NB4 (cell line): Measurements from ENCODE around the gene PDGFC.

Source experiments
- DNase-seq: peaks from one replicate; pipeline ENCODE4 v3.0.0; 2010; ENCODE audit warnings: low read depth
- H3K4me3 ChIP-seq: one replicate; pipeline ENCODE4 v1.5.1; 2011; ENCODE audit warnings: mild to moderate bottlenecking, low read depth, low read length, moderate library complexity
- MYC ChIP-seq: IDR thresholded peaks from 2 replicates; pipeline ENCODE4 v1.6.1; 2011; ENCODE audit warnings: low read depth, low read length
- POLR2A ChIP-seq: IDR thresholded peaks from 2 replicates; pipeline ENCODE4 v1.6.1; 2011; ENCODE audit warnings: mild to moderate bottlenecking; ENCODE audit not compliant: insufficient read length; ENCODE audit errors: extremely low read depth
- TF ChIP-seq, protein P1 (sequence below): IDR thresholded peaks from one replicate; pipeline ENCODE4 v1.5.1; 2012; ENCODE audit warnings: low read depth, low read length
- TF ChIP-seq, protein P2 (sequence below): IDR thresholded peaks from 2 replicates; pipeline ENCODE4 v1.6.1; 2011; ENCODE audit warnings: low read depth, low read length

Gene PDGFC

DNA sequence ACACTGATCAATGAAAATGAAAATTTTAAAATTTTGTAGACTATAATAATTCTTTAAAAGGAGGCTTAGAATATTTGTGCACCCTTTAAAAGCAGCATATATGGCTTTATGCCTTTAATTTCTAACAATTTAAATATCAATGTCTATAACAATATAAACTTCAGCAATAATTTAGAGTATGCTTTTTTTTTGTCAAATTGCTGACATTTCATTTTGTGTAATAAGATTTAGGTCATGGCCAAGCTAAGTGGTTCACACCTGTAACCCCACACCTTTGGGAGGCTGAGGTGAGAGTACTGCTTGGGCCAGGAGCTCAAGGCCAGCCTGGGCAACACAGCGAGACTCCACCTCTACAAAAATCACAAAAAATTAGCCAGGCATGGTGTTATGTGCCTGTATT lies 86.2 kb downstream of the PDGFC start:
- no peak overlapping the region for H3K4me3 ChIP-seq
- DNase-seq = no peak
- TF ChIP-seq, protein P1, sequence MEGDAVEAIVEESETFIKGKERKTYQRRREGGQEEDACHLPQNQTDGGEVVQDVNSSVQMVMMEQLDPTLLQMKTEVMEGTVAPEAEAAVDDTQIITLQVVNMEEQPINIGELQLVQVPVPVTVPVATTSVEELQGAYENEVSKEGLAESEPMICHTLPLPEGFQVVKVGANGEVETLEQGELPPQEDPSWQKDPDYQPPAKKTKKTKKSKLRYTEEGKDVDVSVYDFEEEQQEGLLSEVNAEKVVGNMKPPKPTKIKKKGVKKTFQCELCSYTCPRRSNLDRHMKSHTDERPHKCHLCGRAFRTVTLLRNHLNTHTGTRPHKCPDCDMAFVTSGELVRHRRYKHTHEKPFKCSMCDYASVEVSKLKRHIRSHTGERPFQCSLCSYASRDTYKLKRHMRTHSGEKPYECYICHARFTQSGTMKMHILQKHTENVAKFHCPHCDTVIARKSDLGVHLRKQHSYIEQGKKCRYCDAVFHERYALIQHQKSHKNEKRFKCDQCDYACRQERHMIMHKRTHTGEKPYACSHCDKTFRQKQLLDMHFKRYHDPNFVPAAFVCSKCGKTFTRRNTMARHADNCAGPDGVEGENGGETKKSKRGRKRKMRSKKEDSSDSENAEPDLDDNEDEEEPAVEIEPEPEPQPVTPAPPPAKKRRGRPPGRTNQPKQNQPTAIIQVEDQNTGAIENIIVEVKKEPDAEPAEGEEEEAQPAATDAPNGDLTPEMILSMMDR = no peak
- TF ChIP-seq, protein P2, sequence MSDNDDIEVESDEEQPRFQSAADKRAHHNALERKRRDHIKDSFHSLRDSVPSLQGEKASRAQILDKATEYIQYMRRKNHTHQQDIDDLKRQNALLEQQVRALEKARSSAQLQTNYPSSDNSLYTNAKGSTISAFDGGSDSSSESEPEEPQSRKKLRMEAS = no peak

DNA sequence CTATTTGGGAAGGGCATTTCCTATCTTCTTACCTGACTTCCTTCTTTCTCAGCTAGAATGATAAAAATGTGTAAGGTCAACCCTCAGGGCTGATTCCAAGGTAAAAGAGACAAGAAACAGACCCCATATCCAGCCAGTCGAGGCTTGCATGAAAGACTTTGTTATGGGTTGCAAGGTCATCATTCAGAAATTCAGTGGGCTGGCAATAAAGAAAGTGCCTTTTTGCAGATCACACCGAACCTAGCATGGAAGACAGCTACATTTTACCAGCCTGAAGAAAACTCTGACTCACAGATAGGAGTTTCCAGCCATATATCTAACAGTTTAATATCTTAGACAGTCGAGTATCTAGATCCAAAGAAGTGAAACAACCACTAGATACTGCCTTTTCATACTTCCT lies 87.4 kb downstream of the PDGFC start:
- TF ChIP-seq, protein P1 = no peak
- TF ChIP-seq POLR2A (no peak), MYC (no peak)
- TF ChIP-seq, protein P2 = no peak
- DNase-seq = no peak
- H3K4me3 ChIP-seq = no peak overlapping the region

DNA sequence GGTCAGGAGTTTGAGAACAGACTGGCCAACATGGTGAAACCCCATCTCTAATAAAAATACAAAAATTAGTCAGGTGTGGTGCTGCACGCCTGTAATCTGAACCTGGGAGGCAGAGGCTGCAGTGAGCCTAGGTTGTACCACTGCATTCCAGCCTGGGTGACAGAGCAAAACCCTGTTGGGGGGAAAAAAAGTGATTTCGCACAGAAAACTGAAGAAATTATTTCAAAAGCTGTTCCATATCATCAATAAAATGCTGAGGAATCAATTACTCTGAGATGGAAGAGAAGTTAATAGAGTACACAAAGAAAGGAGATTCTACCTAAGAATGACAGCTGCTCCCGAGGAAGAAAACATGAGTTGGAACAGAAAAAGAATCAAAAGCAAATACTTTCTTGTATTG lies 95.9 kb downstream of the PDGFC start:
- no peak overlapping the region for H3K4me3 ChIP-seq
- no peak for DNase-seq
- TF ChIP-seq, protein P1 = no peak
- no peak for TF ChIP-seq POLR2A
- no peak for TF ChIP-seq MYC
- TF ChIP-seq, protein P2 = no peak

DNA sequence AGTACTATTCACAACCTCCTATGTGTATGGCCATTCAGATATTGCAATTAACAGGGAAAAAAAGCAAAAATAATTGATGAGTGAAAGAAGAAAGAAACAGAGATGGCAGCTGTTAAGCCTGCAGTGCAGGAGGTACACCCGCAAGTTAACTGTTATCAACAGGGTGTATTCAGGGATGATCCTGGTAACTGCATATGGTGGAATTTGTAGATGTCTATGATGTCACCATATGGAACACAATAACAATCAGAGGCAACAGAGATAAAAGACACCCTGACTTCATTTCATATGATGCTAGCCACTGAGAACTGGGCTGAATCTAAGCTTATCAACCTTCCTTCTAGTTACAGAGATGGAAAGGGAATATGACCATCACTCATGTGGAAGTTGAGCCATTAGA lies 96.5 kb downstream of the PDGFC start:
- TF ChIP-seq POLR2A (no peak), MYC (no peak)
- TF ChIP-seq, protein P2 = no peak
- TF ChIP-seq, protein P1 = no peak

DNA sequence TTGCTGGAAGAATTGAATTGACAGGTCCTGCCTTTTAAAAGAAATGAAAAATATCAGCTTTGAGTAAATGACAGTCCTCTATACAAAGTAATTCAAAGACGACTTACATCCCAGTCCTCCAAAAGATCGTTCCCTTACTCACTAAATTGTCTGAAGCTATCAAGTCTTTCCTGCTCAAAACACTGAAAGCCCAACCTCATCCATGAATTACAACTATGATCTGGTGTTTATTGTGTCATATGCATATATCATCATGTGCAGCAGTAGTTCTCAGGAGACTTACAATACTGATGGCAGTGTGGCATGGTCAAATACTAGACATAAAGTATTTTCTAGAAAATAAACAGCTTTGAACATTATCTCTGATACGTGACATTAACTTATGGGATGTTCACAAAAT lies 97.8 kb downstream of the PDGFC start:
- DNase-seq = no peak
- H3K4me3 ChIP-seq = no peak overlapping the region
- TF ChIP-seq, protein P1 = no peak
- TF ChIP-seq MYC = no peak
- TF ChIP-seq POLR2A = no peak
- TF ChIP-seq, protein P2 = no peak

More for the DNA sequence above, 96.5 kb downstream of the PDGFC start:
- H3K4me3 ChIP-seq = no peak overlapping the region
- DNase-seq = no peak

DNA sequence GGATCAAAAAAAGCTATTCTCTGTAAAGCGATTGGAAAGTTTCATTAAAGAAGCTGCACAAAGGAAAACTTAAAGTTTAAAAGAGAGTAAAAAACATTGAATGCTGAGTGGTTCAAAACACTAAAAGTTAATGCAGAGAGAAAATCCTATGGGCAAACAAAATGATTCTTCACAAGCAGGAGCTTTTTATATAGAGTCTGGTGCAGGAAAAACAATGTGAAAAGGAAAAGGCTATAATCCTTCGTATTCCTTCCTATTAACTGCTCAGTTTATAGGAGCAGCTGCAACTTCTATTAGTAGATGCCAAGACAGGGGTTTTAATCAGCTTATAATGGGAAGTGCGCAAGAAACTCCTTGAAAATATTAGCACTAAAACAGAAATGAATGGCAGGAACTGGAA lies 100.7 kb downstream of the PDGFC start:
- no peak for DNase-seq
- no peak overlapping the region for H3K4me3 ChIP-seq
- TF ChIP-seq, protein P1 = no peak
- TF ChIP-seq, protein P2 = no peak
- TF ChIP-seq MYC (no peak), POLR2A (no peak)
